HG02759 (cell line): ENCODE measurements around the gene ACTR6.
A peak's percentile ranks its signal among the peaks of the same experiment; 100 is the strongest.
"Not testable (repeated sequence)": the region's sequence is repeated elsewhere in the genome, so short reads cannot be mapped to it uniquely, and the experiment has no call there.

Experiments used
- ATAC-seq: cut with Tn5 transposase; IDR thresholded peaks from one replicate; pipeline ENCODE4 v1.9.1; 2021; ENCODE audit warnings: mild to moderate bottlenecking, moderate library complexity; ENCODE audit not compliant: unreplicated experiment

The ACTR6 gene

GRCh38 chr12:100219328-100220109 is 18.9 kb downstream of the ACTR6 start:
- no peak for ATAC-seq

GRCh38 chr12:100221523-100221922 is 20.9 kb downstream of the ACTR6 start:
- ATAC-seq = no peak

- ATAC-seq = not testable (repeated sequence)
Observed at GRCh38 chr12:100222173-100222572, 21.6 kb downstream of the ACTR6 start.

GRCh38 chr12:100225491-100225890 is 24.9 kb downstream of the ACTR6 start:
- ATAC-seq = no peak

GRCh38 chr12:100229036-100229635 is 28.5 kb downstream of the ACTR6 start:
- ATAC-seq = no peak

- no peak for ATAC-seq
Observed at GRCh38 chr12:100229876-100230275, 29.3 kb downstream of the ACTR6 start.

- ATAC-seq = not testable (repeated sequence)
Observed at GRCh38 chr12:100231873-100232272, 31.3 kb downstream of the ACTR6 start.

- ATAC-seq = no peak
Observed at GRCh38 chr12:100234166-100234565, 33.6 kb downstream of the ACTR6 start.

- ATAC-seq = peak; percentile 43
Observed at GRCh38 chr12:100234591-100235304, 34.1 kb downstream of the ACTR6 start.

GRCh38 chr12:100238801-100239200 is 38.2 kb downstream of the ACTR6 start:
- no peak for ATAC-seq

- ATAC-seq = no peak
Observed at GRCh38 chr12:100239589-100239988, 39.0 kb downstream of the ACTR6 start.

- no peak for ATAC-seq
Observed at GRCh38 chr12:100243137-100243536, 42.5 kb downstream of the ACTR6 start.

- ATAC-seq = no peak
Observed at GRCh38 chr12:100247765-100248164, 47.1 kb downstream of the ACTR6 start.

GRCh38 chr12:100248886-100249285 is 48.3 kb downstream of the ACTR6 start:
- no peak for ATAC-seq

- ATAC-seq = no peak
Observed at GRCh38 chr12:100249941-100250340, 49.3 kb downstream of the ACTR6 start.

GRCh38 chr12:100251917-100252316 is 51.3 kb downstream of the ACTR6 start:
- ATAC-seq = no peak

- no peak for ATAC-seq
Observed at GRCh38 chr12:100253437-100253836, 52.8 kb downstream of the ACTR6 start.

- ATAC-seq = no peak
Observed at GRCh38 chr12:100254876-100255275, 54.3 kb downstream of the ACTR6 start.

GRCh38 chr12:100258127-100258526 is 57.5 kb downstream of the ACTR6 start:
- no peak for ATAC-seq

- no peak for ATAC-seq
Observed at GRCh38 chr12:100263131-100263530, 62.5 kb downstream of the ACTR6 start.

- ATAC-seq = not testable (repeated sequence)
Observed at GRCh38 chr12:100265107-100265506, 64.5 kb downstream of the ACTR6 start.
